Adrenal gland (tissue), 5 donors: ENCODE data around the gene C19orf25.

Experiments used
- CTCF ChIP-seq, 6 experiments: fragments of 450-650 bp in 4 of 6; fragments of 200-600 bp in 2 of 6; sonication (generic) in 1 of 6; IDR thresholded peaks; 1 replicate in 5 of 6; 2 replicates in 1 of 6; pipeline versions ENCODE4 v1.5.1 to v1.8.0; 2016 to 2021; ENCODE audit warnings: antibody characterized with exemption in 6 of 6, mild to moderate bottlenecking in 2 of 6, moderate library complexity in 1 of 6
- POLR2A ChIP-seq, 2 donors: fragments of 450-650 bp; IDR thresholded peaks; one replicate each; pipeline ENCODE4 v1.6.1; 2017; ENCODE audit warnings: antibody characterized with exemption in 2 of 2, mild to moderate bottlenecking in 2 of 2, moderate library complexity in 1 of 2
- donor health status: DM: no; HTN: no; CAD: no.

- no peak for TF ChIP-seq CTCF (IDR thresholded peaks at IDR 0.05)
- peak; percentile 12 to 85 for TF ChIP-seq POLR2A (IDR thresholded peaks at IDR 0.05)
Observed at GRCh38 chr19:1491114-1491848, 12.3 kb upstream of the C19orf25 start, which contains the start of gene REEP6.
